HAP-1 (cell line): ENCODE measurements around the gene HS3ST3B1.

Experiments
- DNase-seq, 2 experiments: peaks; one replicate each; pipeline ENCODE4 v3.0.0-alpha.2; 2016 to 2020; ENCODE audit warnings: low spot score in 2 of 2
- H3K27me3 ChIP-seq: fragments of 250-450 bp; sonication (Bioruptor Pico); 2 replicates; pipeline ENCODE4 v1.5.1; 2020; ENCODE audit warnings: low read depth, mild to moderate bottlenecking, moderate library complexity
- H3K36me3 ChIP-seq: fragments of 250-450 bp; sonication (Bioruptor Pico); replicated peaks from 2 replicates; pipeline ENCODE4 v1.5.1; 2020; ENCODE audit warnings: mild to moderate bottlenecking
- H3K4me1 ChIP-seq: fragments of 250-450 bp; sonication (Bioruptor Pico); 2 replicates; pipeline ENCODE4 v1.5.1; 2020; ENCODE audit warnings: mild to moderate bottlenecking
- H3K4me3 ChIP-seq: fragments of 250-450 bp; sonication (Bioruptor Pico); 2 replicates; pipeline ENCODE4 v1.5.1; 2020; ENCODE audit warnings: mild to moderate bottlenecking, moderate library complexity
- H3K9me3 ChIP-seq: fragments of 250-450 bp; sonication (Bioruptor Pico); 2 replicates; pipeline ENCODE4 v1.5.1; 2020; ENCODE audit warnings: mild to moderate bottlenecking, moderate library complexity
- in situ Hi-C: fragments of 300-500 bp; cut with MboI; formaldehyde crosslinking; loops from 3 replicates; pipeline ENCODE4 v1.14.3; 2020; ENCODE audit warnings: low sequenced_read_pairs, inconsistent platforms, mixed read lengths

HS3ST3B1 gene

DNA sequence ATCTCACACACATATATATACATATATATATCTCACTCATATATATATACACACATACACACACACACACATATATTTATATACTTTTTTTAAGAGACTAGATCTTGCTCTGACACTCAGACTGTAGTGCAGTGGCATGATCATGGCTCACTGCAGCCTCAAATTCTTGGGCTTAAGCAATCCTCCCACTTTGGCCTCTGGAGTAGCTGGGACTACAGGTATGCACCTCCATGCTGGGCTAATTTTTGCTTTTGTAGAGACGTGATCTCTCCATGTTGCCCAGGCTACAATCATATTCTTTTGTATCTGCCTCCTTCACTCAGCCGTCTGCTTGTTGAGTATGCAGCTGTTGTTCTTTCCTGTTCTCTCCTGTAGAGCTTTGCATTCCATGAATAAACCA, 60.6 kb downstream of the HS3ST3B1 start:
- in situ Hi-C loops = no loop called here
- Histone ChIP-seq H3K27me3 (no peaks in the 10 kb centered on the region), H3K4me3 (no peak overlapping the region), H3K4me1 (no peaks in the 10 kb centered on the region), H3K36me3 (no peaks in the 10 kb centered on the region), H3K9me3 (no peaks in the 10 kb centered on the region)
- no peak for DNase-seq

DNA sequence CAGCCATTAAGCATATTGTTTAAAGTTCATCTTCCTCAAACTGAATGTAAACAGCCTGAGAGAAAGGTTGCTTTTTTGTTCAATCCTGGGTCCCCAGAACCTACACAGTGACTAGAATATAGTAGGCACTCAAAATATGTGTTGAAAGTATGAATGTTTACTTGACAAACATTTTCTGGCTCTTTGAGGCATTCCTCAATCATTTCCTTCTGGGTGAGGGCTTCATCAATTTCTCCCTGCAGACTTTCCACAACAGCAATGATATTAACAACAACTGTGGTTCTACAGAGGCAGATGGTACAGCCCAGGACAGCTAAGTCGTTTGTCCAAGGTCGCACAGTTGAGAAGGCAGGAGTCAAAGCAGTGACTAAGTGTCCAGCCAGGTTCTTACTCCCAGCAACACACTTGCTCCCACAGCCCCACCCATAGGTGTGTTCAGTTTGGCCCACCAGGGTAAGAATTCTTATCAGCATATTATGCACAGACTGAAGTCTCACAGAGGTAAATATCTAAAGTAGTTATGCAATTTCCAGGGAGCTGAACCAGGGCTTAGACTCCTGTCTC, 61.1 kb downstream of the HS3ST3B1 start:
- no peak overlapping the region for H3K4me3 ChIP-seq
- in situ Hi-C loops = no loop called here
- DNase-seq = no peak

DNA sequence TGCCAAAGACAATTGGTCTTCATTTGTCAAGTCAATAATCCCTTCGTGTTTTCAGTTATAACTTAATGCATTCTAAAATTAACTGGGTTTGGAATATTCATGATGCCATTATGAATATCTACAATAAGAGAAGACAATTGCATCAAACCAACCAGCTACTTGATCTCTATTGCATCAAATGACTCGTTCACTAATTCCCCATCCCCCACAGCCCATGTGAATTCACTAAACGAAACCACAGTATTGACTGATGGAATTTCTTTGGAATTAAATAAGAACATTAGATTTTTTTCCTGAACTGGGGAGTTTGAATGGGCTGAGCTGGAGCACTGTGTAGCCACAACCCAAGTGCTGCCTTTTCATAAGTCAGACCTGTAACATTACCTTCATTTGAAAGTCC, 65.3 kb downstream of the HS3ST3B1 start:
- DNase-seq = no peak
- Histone ChIP-seq H3K27me3 (no peaks in the 10 kb centered on the region), H3K4me3 (no peak overlapping the region), H3K9me3 (no peaks in the 10 kb centered on the region), H3K36me3 (no peaks in the 10 kb centered on the region), H3K4me1 (no peaks in the 10 kb centered on the region)
- in situ Hi-C loops = no loop called here

More for the DNA sequence above, 61.1 kb downstream of the HS3ST3B1 start:
- no peaks in the 10 kb centered on the region for H3K4me1 ChIP-seq
- no peaks in the 10 kb centered on the region for H3K9me3 ChIP-seq
- no peaks in the 10 kb centered on the region for H3K27me3 ChIP-seq
- H3K36me3 ChIP-seq = no peaks in the 10 kb centered on the region

DNA sequence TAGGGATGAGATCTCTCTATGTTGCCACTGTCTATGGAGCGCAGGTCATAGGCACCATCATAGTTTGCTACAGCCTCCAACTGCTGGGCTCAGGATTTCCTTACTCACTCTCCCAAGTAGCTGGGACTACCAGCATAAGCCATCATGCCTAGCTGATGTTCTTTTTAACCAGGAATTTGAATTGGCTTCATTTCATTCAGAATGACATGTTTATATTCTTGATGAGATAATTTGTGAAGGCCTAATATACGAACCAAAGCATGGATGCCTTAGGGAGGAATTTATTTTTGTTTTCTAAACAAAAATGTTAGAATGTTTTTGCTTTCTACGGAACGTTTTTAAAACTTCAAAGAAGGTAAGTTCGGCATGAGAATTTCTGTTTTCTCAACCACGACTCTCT, 71.6 kb downstream of the HS3ST3B1 start:
- no peak overlapping the region for H3K4me3 ChIP-seq
- no peaks in the 10 kb centered on the region; the same call in 1 of the 2 replicates for H3K9me3 ChIP-seq
- no peaks in the 10 kb centered on the region for H3K27me3 ChIP-seq
- H3K4me1 ChIP-seq = no peaks in the 10 kb centered on the region
- in situ Hi-C loops = no loop called here
- DNase-seq = no peak
- H3K36me3 ChIP-seq = no peaks in the 10 kb centered on the region

DNA sequence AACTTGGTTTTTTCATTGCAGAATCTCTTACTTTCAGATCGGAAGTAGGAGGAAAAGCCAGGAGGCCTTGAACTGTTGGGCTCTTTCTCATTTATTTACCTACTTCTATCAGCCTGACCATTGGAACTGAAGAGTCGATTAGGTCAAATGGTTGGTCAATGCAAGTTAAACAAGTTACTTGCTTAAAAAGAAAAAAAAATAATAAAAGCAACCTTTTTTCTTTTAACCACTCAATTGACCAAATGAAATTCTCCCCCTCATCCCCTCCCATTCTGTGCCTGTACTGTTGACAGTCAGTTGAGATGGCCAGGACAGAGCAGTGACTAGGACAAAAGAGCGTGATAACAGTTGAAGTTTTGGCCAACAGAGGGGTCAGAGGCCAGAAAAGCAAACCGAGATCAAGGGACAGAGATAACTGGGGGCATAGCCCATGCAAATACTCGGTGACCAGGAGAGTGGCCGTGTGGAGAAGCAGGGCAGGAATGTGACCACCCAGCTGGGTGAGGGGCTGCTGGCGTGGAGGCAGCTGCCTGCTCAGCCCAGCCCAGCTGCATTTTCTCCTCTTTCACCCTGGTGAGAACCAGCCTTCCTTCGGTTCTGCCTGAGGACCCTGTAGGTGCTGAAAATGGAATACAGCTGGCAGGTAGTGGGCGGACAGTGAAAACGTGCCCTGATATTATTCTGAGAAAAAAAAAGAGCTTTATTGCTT, 72.2 kb downstream of the HS3ST3B1 start:
- H3K4me3 ChIP-seq = no peak overlapping the region
- in situ Hi-C loops = no loop called here
- no peaks in the 10 kb centered on the region for H3K4me1 ChIP-seq
- H3K9me3 ChIP-seq = no peaks in the 10 kb centered on the region; the same call in 1 of the 2 replicates
- H3K27me3 ChIP-seq = no peaks in the 10 kb centered on the region
- no peak for DNase-seq
- H3K36me3 ChIP-seq = no peaks in the 10 kb centered on the region

DNA sequence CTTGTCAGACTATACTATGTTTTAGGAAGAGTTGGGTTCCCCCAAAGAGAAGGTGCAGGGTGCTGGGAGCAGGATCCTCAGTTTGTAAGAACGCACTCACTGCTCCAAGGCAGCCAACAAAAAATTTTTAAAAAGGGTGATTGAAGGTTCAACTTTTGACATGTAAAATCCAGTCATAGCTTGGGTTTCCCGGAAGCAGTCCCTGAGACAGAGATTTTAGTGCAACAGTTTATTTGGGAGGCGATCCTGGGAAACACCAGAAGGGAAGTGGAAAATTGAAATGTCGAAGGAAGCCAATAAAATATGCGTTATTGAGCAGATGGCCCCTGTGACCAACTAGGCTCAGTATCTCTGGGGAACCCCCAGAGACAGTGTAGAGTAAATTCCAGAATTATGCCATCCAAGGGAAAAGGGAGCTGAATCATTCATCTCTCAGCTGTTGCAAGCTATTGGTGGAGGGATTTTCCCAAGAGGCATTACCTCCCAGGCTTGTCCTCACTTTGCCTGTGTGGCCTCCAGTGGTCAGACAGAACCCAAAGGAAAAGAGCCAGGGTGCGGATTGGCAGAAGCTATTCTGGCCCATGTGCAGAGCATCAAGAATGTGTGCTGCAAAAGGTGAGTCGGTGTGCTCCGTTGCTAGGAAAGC, 72.9 kb downstream of the HS3ST3B1 start:
- no peak for DNase-seq
- Histone ChIP-seq H3K4me3 (no peak overlapping the region), H3K36me3 (no peaks in the 10 kb centered on the region), H3K27me3 (no peaks in the 10 kb centered on the region), H3K9me3 (no peaks in the 10 kb centered on the region; the same call in 1 of the 2 replicates), H3K4me1 (no peaks in the 10 kb centered on the region)
- in situ Hi-C loops = no loop called here

DNA sequence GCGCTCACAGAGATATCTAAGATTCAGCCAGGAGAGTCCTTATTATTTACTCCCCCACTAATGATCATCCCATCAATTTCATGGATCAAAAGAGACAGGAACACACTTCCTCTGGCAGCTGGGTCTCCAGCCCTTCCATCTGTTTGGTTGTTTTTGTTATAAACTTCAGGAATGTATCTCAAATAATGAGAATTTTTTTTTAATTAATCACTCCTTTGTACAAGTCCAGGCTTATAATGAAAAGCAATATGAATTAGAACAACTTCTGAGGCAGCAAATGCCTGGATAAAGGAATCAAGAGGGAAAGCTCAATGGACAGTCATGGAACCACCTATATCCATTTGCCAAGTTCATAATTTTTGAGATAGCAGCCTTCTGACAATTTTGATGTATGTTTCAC, 73.4 kb downstream of the HS3ST3B1 start:
- no peak for DNase-seq
- in situ Hi-C loops = no loop called here
- no peaks in the 10 kb centered on the region for H3K36me3 ChIP-seq
- H3K4me1 ChIP-seq = no peaks in the 10 kb centered on the region
- no peaks in the 10 kb centered on the region; the same call in 1 of the 2 replicates for H3K9me3 ChIP-seq
- no peaks in the 10 kb centered on the region for H3K27me3 ChIP-seq
- no peak overlapping the region for H3K4me3 ChIP-seq

DNA sequence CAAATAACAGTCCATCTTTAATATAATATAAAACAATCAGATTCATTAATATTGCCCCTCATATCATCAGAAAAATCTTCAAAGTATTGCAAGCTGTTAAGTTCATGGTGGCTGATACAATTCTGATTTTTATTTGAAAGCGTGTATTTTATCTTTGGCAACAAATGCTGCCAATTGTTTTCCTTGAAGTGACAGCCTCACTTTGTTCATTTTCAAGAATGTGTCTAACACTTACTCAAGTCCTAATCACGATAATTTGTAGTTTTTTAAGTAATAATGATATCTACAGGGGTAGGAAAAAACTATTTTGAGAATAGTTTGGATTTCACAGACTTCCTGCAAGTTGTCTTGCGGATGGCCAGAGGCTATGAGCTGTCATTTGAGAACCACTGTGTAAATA, 75.8 kb downstream of the HS3ST3B1 start:
- Histone ChIP-seq H3K27me3 (no peaks in the 10 kb centered on the region), H3K9me3 (no peaks in the 10 kb centered on the region; the same call in 1 of the 2 replicates), H3K36me3 (no peaks in the 10 kb centered on the region), H3K4me1 (no peaks in the 10 kb centered on the region), H3K4me3 (no peak overlapping the region)
- DNase-seq = no peak
- in situ Hi-C loops = no loop called here

DNA sequence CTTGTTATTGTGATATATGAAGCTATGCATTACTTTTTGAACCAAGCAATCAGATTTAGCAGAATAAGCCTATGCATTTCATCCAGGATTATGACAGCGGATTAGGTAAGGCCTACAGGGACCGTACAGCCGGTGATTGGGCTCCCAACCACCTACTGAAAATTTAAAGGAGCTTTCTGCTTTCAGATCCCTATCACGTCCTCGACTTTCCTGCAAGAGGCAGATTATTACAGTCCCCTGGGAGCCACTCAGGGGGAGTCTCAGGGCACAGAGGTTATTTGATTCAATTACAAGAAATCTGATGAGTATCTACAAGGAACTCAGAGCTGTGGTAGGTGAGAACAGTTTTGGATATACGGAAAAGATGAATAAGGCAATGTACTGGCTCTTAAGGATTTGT, 80.7 kb downstream of the HS3ST3B1 start:
- H3K27me3 ChIP-seq = no peaks in the 10 kb centered on the region
- in situ Hi-C loops = no loop called here
- DNase-seq = no peak
- H3K9me3 ChIP-seq = no peaks in the 10 kb centered on the region
- H3K36me3 ChIP-seq = no peaks in the 10 kb centered on the region
- no peaks in the 10 kb centered on the region for H3K4me1 ChIP-seq
- H3K4me3 ChIP-seq = no peak overlapping the region

DNA sequence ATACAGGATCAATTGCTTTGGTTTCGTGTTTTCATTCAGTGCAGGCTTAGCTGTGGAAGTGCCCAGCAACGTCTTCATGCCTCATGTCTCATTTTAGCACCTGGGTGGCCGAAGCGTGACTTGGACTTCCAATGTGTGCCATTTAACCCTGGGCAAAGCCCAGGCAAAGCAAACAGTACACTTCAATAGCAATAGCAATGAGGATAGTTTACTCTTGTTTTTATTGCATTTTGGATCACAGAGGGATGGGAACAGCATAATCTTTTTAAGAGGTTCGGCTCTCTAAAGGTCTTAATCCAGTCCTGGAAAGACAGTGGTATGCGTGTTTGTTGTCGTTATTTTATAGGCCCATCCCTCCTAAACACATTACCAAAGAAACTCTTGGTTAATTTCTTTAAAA, 86.2 kb downstream of the HS3ST3B1 start:
- in situ Hi-C loops = no loop called here
- no peak for DNase-seq
- no peaks in the 10 kb centered on the region for H3K36me3 ChIP-seq

DNA sequence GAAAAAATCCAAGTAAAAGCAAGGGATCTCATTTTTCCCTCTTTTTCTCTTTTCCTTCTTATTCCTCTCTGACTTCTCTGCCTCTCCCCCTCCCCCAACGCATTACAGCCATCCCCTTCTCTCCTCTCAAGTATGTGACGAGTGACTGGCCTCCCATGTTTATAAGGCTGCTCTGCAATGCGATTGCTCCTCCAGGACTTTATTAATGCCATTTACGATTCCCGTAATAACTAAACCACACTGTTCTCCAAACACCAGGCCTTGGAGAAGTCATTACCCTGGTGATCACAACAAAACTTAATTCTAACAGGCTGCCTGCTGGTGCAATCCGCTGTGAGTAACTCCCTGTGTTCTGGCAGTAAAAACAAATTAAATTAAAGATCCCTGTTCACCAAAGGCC, 88.8 kb downstream of the HS3ST3B1 start:
- H3K4me1 ChIP-seq = no peaks in the 10 kb centered on the region
- no peak for DNase-seq
- H3K4me3 ChIP-seq = no peak overlapping the region
- no peaks in the 10 kb centered on the region for H3K27me3 ChIP-seq
- in situ Hi-C loops = no loop called here
- H3K9me3 ChIP-seq = peaks cover 5% of the 10 kb centered on the region
- H3K36me3 ChIP-seq = no peaks in the 10 kb centered on the region

More for the DNA sequence above, 86.2 kb downstream of the HS3ST3B1 start:
- Histone ChIP-seq H3K4me3 (no peak overlapping the region), H3K27me3 (no peaks in the 10 kb centered on the region), H3K9me3 (peaks cover 5% of the 10 kb centered on the region), H3K4me1 (no peaks in the 10 kb centered on the region)

DNA sequence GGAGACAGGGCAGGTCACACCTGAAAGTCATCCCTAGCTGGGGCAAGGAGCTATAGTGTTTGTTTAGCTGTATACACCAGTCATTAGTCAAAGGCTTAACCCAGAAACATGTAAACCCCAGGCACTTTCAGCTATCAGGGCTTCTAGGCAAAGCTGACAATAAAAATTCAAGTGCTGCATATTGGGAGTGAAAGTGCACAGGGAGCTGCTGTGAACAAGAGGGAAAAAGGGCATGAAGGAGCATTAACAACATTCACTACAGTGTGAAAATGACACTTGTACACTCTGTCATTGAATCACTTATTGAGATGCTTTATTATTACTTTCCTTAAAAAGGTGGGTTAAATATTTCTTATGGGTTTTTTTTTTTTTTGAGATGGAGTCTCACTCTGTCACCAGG, 92.8 kb downstream of the HS3ST3B1 start:
- Histone ChIP-seq H3K27me3 (no peaks in the 10 kb centered on the region), H3K4me1 (no peaks in the 10 kb centered on the region), H3K4me3 (no peak overlapping the region), H3K36me3 (no peaks in the 10 kb centered on the region), H3K9me3 (peaks cover 6% of the 10 kb centered on the region; the same call in 1 of the 2 replicates)
- in situ Hi-C loops = no loop called here
- DNase-seq = no peak

DNA sequence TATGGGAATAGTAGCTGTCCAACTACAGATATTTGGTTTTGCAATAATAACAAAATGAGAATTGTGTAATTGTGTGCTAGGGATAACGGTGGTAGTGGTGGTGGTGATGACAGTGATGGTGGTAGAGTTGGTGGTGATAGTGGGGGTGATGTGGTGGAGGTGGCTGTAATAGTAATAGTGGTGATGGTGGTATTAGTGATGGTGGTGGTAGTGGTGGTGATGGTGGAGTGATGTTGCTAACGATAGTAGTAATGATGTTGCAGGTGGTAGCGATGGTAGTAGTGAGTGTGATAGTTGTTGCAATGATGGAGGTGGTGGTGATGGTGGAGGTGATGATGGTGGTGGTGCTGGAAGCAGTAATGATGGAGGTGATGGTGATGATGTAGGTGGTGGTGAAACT, 94.4 kb downstream of the HS3ST3B1 start:
- in situ Hi-C loops = no loop called here

DNA sequence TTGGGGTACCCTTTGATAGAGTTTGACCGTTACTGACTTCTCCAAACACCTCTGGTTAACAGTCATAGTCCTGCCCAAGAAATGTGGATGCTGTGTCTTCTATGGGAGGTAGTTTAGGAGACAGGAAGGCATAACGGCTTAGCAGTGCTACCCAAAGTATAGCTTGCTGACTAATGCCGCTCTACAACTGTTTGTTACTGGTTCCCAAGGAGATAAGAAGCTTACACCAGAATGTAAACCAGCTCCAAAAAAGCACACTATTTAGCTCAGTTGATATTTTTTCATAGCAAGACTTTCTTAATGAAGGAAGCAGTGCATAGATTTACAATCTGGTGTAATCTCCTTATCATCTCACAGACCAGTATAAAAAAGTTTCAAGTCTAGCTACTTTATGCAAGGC, 95.7 kb downstream of the HS3ST3B1 start:
- no peaks in the 10 kb centered on the region for H3K27me3 ChIP-seq
- no peak overlapping the region for H3K4me3 ChIP-seq
- H3K36me3 ChIP-seq = no peaks in the 10 kb centered on the region
- no peak for DNase-seq
- H3K4me1 ChIP-seq = no peaks in the 10 kb centered on the region
- H3K9me3 ChIP-seq = peaks cover 4% of the 10 kb centered on the region; the same call in 1 of the 2 replicates
- in situ Hi-C loops = no loop called here

More for the DNA sequence above, 94.4 kb downstream of the HS3ST3B1 start:
- no peaks in the 10 kb centered on the region for H3K36me3 ChIP-seq
- H3K4me1 ChIP-seq = no peaks in the 10 kb centered on the region
- DNase-seq = no peak
- no peak overlapping the region for H3K4me3 ChIP-seq
- no peaks in the 10 kb centered on the region for H3K27me3 ChIP-seq
- H3K9me3 ChIP-seq = peaks cover 4% of the 10 kb centered on the region; the same call in 1 of the 2 replicates
